Measurements from ENCODE around the gene DDX56. TPM values are rescaled to one million over a fixed set of nuclear protein-coding genes. Genes with fewer than 3 reads are reported as not detected.

DDX56 gene
- total and polyA plus RNA-seq, 2 of the 13 experiments (the other 11 are each of a cell fraction or from before 2014, with no cell fraction given): 82.6 to 120 TPM

- TF ChIP-seq ZBTB21 (CRISPR knock-in tag; IDR thresholded peaks at IDR 0.05) (no peak), ZNF101 (CRISPR knock-in tag; IDR thresholded peaks at IDR 0.05; ENCODE audit: borderline replicate concordance, low read depth) (no peak), CREB3 (CRISPR knock-in tag; IDR thresholded peaks at IDR 0.05) (peak; percentile 20; the same call in 1 of the 2 replicates), ZSCAN9 (CRISPR knock-in tag; IDR thresholded peaks at IDR 0.05; ENCODE audit: borderline replicate concordance) (no peak; the same call in 1 of the 2 replicates), ZFP90 (CRISPR knock-in tag; IDR thresholded peaks at IDR 0.05; ENCODE audit: borderline replicate concordance) (no peak; the same call in 1 of the 2 replicates), YEATS4 (CRISPR knock-in tag; IDR thresholded peaks at IDR 0.05; ENCODE audit: borderline replicate concordance) (peak; percentile 67), HDAC1 (CRISPR knock-in tag; IDR thresholded peaks at IDR 0.05) (no peak; the same call in 1 of the 2 replicates), ZNF44 (CRISPR knock-in tag; IDR thresholded peaks at IDR 0.05) (no peak), RNF219 (CRISPR knock-in tag; IDR thresholded peaks at IDR 0.05) (no peak), ZNF564 (CRISPR knock-in tag; IDR thresholded peaks at IDR 0.05) (no peak), SPEN (CRISPR knock-in tag; IDR thresholded peaks at IDR 0.05; ENCODE audit: low read depth) (peak; percentile 95), DBP (CRISPR knock-in tag; IDR thresholded peaks at IDR 0.05; ENCODE audit: not compliant biosample characterization) (no peak), HIC2 (CRISPR knock-in tag; IDR thresholded peaks at IDR 0.05; ENCODE audit: low read depth) (no peak), ZNF580 (CRISPR knock-in tag; IDR thresholded peaks at IDR 0.05; ENCODE audit: borderline replicate concordance, low read depth) (peak; percentile 40; the same call in 1 of the 2 replicates), GZF1 (CRISPR knock-in tag; IDR thresholded peaks at IDR 0.05) (no peak), POGK (CRISPR knock-in tag; conservative IDR thresholded peaks at IDR 0.05) (peak; percentile 60), E2F2 (CRISPR knock-in tag; IDR thresholded peaks at IDR 0.05; ENCODE audit: borderline replicate concordance) (peak; percentile 44; the same call in 1 of the 2 replicates), HMG20A (CRISPR knock-in tag; IDR thresholded peaks at IDR 0.05; ENCODE audit: borderline replicate concordance) (no peak), ZNF660 (CRISPR knock-in tag; IDR thresholded peaks at IDR 0.05; ENCODE audit: borderline replicate concordance, low read depth) (no peak)
Observed at GRCh38 chr7:44581879-44582603, 8.3 kb upstream of the DDX56 start, which contains the start of gene TMED4 (continued).

All from HepG2 (cell line).